Caco-2 (cell line): ENCODE measurements around the gene PLXNA2. TPM values are rescaled to one million over a fixed set of nuclear protein-coding genes. Genes with fewer than 3 reads are reported as not detected.

Experiments used
- BruUV-seq: library from RNA; stranded (reverse); fragments of 400-500 nt; replicated peaks from 2 replicates; lab custom pipeline; 2021; lab: Mats Ljungman, UMichigan
- CTCF ChIA-PET: fragments of 300-600 bp; sonication (Branson Sonifier 250); formaldehyde crosslinking; loops from one replicate; lab custom pipeline; 2022; ENCODE audit warnings: antibody characterized with exemption; lab: Charles Lee
- POLR2A ChIA-PET: fragments of 300-600 bp; sonication (Branson Sonifier 250); formaldehyde crosslinking; loops from one replicate; lab custom pipeline; 2022; ENCODE audit warnings: antibody characterized with exemption; lab: Charles Lee
- DNase-seq, 2 experiments: peaks; one replicate each; pipeline versions ENCODE4 v3.0.0 to v3.0.0-alpha.2; 2020 to 2022
- H3K27me3 ChIP-seq: replicated peaks from 2 replicates; pipeline ENCODE4 v1.6.0; 2011; ENCODE audit warnings: low read length; ENCODE audit not compliant: control insufficient read depth, insufficient read depth
- H3K36me3 ChIP-seq: 2 replicates; pipeline ENCODE4 v1.5.1; 2011; ENCODE audit warnings: low read length; ENCODE audit not compliant: control insufficient read depth, insufficient read depth
- H3K4me1 ChIP-seq: fragments of 250-450 bp; sonication (Bioruptor Pico); 2 replicates; pipeline ENCODE4 v1.5.1; 2020; ENCODE audit warnings: mild to moderate bottlenecking
- H3K4me3 ChIP-seq: 2 replicates; pipeline ENCODE4 v1.5.1; 2011; ENCODE audit warnings: low read depth, mild to moderate bottlenecking, control low read depth, low read length
- H3K9me3 ChIP-seq: fragments of 250-450 bp; sonication (Bioruptor Pico); 2 replicates; pipeline ENCODE4 v1.5.1; 2020; ENCODE audit warnings: mild to moderate bottlenecking, moderate library complexity
- H3K27ac Mint-ChIP-seq: one replicate; pipeline ENCODE4 v1.8.0; 2022; ENCODE audit warnings: mixed read lengths; ENCODE audit not compliant: unreplicated experiment
- H3K27me3 Mint-ChIP-seq: one replicate; pipeline ENCODE4 v1.8.0; 2022; ENCODE audit warnings: mixed read lengths; ENCODE audit not compliant: insufficient read depth, unreplicated experiment
- H3K36me3 Mint-ChIP-seq: one replicate; pipeline ENCODE4 v1.8.0; 2022; ENCODE audit warnings: mild to moderate bottlenecking, mixed read lengths; ENCODE audit not compliant: insufficient read depth, unreplicated experiment
- H3K4me1 Mint-ChIP-seq: one replicate; pipeline ENCODE4 v1.8.0; 2022; ENCODE audit warnings: low read depth, mixed read lengths; ENCODE audit not compliant: unreplicated experiment
- H3K4me3 Mint-ChIP-seq: one replicate; pipeline ENCODE4 v1.8.0; 2022; ENCODE audit warnings: mild to moderate bottlenecking, moderate library complexity, mixed read lengths; ENCODE audit not compliant: unreplicated experiment
- H3K9me3 Mint-ChIP-seq: one replicate; pipeline ENCODE4 v1.8.0; 2022; ENCODE audit warnings: mixed read lengths; ENCODE audit not compliant: unreplicated experiment
- intact Hi-C: fragments of 100-400 bp; cut with micrococcal nuclease; formaldehyde crosslinking; loops from one replicate; pipeline ENCODE4 v1.10.0; 2022; ENCODE audit not compliant: unreplicated experiment
- total RNA-seq: library from RNA; stranded (reverse); gene quantifications from 2 replicates; pipeline ENCODE4 v1.2.3, GENCODE V29; 2022
- TF ChIP-seq, protein P1 (sequence below), 2 experiments: fragments of 200-600 bp in 1 of 2; IDR thresholded peaks; 1 replicate in 1 of 2; 2 replicates in 1 of 2; pipeline versions ENCODE4 v1.5.1 to v1.8.0; 2011 to 2022; ENCODE audit warnings: antibody characterized with exemption in 1 of 2, control low read depth in 1 of 2, inconsistent platforms in 1 of 2, low read depth in 1 of 2, low read length in 1 of 2, mild to moderate bottlenecking in 1 of 2, moderate library complexity in 1 of 2; ENCODE audit not compliant: insufficient read depth in 1 of 2, severe bottlenecking in 1 of 2, unreplicated experiment in 1 of 2

PLXNA2 gene
- total RNA-seq, 1 experiment from 2014 or later, result 3.2 TPM

GRCh38 chr1:208161656-208162375, 82.4 kb downstream of the PLXNA2 start:
- Histone ChIP-seq H3K4me1 (peaks cover 36% of the 10 kb centered on the region), H3K36me3 (no peaks in the 10 kb centered on the region), H3K4me3 (no peak overlapping the region), H3K27me3 (no peaks in the 10 kb centered on the region), H3K9me3 (no peaks in the 10 kb centered on the region)
- Mint-ChIP-seq H3K4me1 (peaks cover 35% of the 10 kb centered on the region), H3K27me3 (no peaks in the 10 kb centered on the region), H3K27ac (no peak overlapping the region), H3K9me3 (no peaks in the 10 kb centered on the region), H3K36me3 (no peaks in the 10 kb centered on the region), H3K4me3 (no peak overlapping the region)
- intact Hi-C loops, result no loop called here
- no TSS peak for BruUV-seq
- DNase-seq, result no peak
- POLR2A ChIA-PET, result no interaction called here
- TF ChIP-seq, protein P1, sequence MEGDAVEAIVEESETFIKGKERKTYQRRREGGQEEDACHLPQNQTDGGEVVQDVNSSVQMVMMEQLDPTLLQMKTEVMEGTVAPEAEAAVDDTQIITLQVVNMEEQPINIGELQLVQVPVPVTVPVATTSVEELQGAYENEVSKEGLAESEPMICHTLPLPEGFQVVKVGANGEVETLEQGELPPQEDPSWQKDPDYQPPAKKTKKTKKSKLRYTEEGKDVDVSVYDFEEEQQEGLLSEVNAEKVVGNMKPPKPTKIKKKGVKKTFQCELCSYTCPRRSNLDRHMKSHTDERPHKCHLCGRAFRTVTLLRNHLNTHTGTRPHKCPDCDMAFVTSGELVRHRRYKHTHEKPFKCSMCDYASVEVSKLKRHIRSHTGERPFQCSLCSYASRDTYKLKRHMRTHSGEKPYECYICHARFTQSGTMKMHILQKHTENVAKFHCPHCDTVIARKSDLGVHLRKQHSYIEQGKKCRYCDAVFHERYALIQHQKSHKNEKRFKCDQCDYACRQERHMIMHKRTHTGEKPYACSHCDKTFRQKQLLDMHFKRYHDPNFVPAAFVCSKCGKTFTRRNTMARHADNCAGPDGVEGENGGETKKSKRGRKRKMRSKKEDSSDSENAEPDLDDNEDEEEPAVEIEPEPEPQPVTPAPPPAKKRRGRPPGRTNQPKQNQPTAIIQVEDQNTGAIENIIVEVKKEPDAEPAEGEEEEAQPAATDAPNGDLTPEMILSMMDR (IDR thresholded peaks at IDR 0.05; ENCODE audit: insufficient read depth in 1 of 2, low read depth in 1 of 2, low read length in 1 of 2, severe bottlenecking in 1 of 2, unreplicated experiment in 1 of 2), result no peak
- CTCF ChIA-PET, result no interaction called here

DNA sequence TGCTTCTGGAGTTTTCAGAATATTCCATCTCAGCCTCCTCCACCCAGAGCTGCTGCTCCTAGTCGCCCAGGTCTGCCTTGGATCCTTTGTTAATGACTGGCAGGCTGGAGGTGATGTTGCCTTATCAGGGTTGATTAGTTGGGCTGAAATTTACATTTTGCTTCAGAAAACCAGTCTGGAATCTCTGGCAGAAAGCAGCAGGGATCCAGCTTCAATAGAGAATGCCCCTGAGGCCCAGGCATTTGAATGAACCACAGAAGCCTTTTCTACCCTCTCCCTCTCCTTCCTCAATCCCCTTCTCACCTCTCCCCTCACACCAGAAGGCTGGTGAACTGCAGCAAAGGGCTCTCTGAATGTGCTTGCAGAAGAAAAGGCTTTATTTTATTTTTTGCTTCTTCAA, 83.2 kb downstream of the PLXNA2 start:
- Histone ChIP-seq H3K4me3 (no peak overlapping the region), H3K9me3 (no peaks in the 10 kb centered on the region), H3K36me3 (no peaks in the 10 kb centered on the region), H3K4me1 (peaks cover 29% of the 10 kb centered on the region), H3K27me3 (no peaks in the 10 kb centered on the region)
- Mint-ChIP-seq H3K27ac (no peak overlapping the region), H3K27me3 (no peaks in the 10 kb centered on the region), H3K36me3 (no peaks in the 10 kb centered on the region), H3K9me3 (no peaks in the 10 kb centered on the region), H3K4me1 (peaks cover 29% of the 10 kb centered on the region), H3K4me3 (no peak overlapping the region)
- no TSS peak for BruUV-seq
- ChIA-PET CTCF (no interaction called here), POLR2A (no interaction called here)
- DNase-seq, result no peak
- TF ChIP-seq, protein P1 (IDR thresholded peaks at IDR 0.05; ENCODE audit: insufficient read depth in 1 of 2, low read depth in 1 of 2, low read length in 1 of 2, severe bottlenecking in 1 of 2, unreplicated experiment in 1 of 2), result no peak
- intact Hi-C loops, result no loop called here

DNA sequence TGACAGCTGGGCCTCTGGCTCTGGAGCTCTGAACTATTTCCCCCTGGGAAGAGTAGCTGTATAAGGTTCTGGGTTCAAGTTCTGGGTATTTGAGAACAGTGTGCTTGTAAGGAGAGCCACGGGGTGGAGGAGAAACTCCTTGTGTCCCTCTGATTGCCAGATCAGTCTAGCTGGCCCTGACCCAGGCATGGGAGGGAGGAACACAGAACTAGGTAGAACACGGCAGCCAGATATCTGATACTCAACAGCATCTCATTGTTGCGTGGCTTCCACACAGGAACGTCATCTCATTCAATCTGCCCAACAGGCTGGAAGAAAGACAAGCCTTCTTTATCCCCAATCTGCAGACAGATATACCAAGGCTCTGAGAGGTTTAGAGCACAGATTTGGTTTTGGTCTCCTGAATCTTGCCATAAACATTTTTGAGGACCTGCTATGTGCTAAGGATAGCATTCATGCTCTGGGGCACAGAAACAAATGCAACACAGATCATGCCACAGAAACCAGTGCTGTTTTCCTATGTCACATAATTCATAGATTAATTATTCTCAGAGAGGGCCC, 83.8 kb downstream of the PLXNA2 start:
- intact Hi-C loops, result no loop called here
- no peaks in the 10 kb centered on the region for H3K27me3 ChIP-seq
- peaks cover 27% of the 10 kb centered on the region for H3K4me1 ChIP-seq
- no peaks in the 10 kb centered on the region for H3K9me3 ChIP-seq
- ChIA-PET POLR2A (interaction anchor here (1.0 kb wide), 1 partner anchor 15 kb away, joined by 3 read pairs; no protein-coding TSS in a partner anchor), CTCF (no interaction called here)
- no peak overlapping the region for H3K4me3 Mint-ChIP-seq
- H3K27me3 Mint-ChIP-seq, result no peaks in the 10 kb centered on the region
- no peaks in the 10 kb centered on the region for H3K36me3 ChIP-seq
- H3K36me3 Mint-ChIP-seq, result no peaks in the 10 kb centered on the region
- no peak for DNase-seq
- BruUV-seq, result no TSS peak
- no peak overlapping the region for H3K27ac Mint-ChIP-seq
- H3K4me3 ChIP-seq, result no peak overlapping the region
- no peaks in the 10 kb centered on the region for H3K9me3 Mint-ChIP-seq
- H3K4me1 Mint-ChIP-seq, result peaks cover 29% of the 10 kb centered on the region
- TF ChIP-seq, protein P1 (IDR thresholded peaks at IDR 0.05; ENCODE audit: insufficient read depth in 1 of 2, low read depth in 1 of 2, low read length in 1 of 2, severe bottlenecking in 1 of 2, unreplicated experiment in 1 of 2), result no peak
